Measurements from ENCODE around the gene BPIFB4. TPM values are rescaled to one million over a fixed set of nuclear protein-coding genes. Genes with fewer than 3 reads are reported as not detected.

BPIFB4 gene
- total and polyA plus RNA-seq, 9 of the 15 experiments (the other 6 are each of a cell fraction or from before 2014, with no cell fraction given): not detected

DNA sequence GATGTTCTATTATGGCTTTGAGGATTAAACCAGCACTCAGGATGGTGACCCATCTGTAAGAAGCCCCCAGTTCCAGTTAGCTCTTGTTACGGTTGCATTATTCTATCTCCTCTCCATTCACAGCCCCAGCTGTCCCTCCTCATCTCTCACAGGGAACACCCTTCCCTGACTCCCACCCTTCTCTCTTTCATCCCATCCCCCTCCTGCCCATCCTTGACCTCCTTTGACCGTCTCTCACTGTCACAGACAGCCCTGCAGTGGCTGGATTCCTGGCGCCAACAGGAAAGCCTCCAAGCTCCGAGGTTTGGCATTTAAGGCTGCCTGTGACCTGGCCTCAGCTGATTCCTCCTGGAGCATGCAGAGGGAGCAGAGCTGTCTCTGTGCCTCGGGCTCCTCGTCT, 4.2 kb upstream of the BPIFB4 start:
- ChIA-PET CTCF (ENCODE audit: low intra/inter-chr PET ratio) (no interaction called here), POLR2A (interaction anchor here (0.8 to 0.9 kb wide), 2 partner anchors 10 to 138 kb away, joined by 3 read pairs; no protein-coding TSS in a partner anchor)
- peaks cover 5 to 16% of the 10 kb centered on the region in 2 experiments; a peak in 4 of 5 replicates for H3K27me3 ChIP-seq (ENCODE audit: control insufficient read depth in 2 of 2, insufficient read depth in 2 of 2, low read length in 2 of 2)
- WGBS (ENCODE audit: insufficient coverage, low coverage, missing lambda C conversion rate): 2% methylated on average over 6 of the region's 6 CpGs
- H3K4me1 ChIP-seq (replicated peaks in 1 of 2; ENCODE audit: control insufficient read depth in 2 of 2, insufficient read depth in 2 of 2, low read length in 2 of 2): no peaks in the 10 kb centered on the region
- H3K4me2 ChIP-seq (ENCODE audit: insufficient read depth, low read length): no peak overlapping the region
- no peak overlapping the region for H2AFZ ChIP-seq (ENCODE audit: low read depth, low read length)
- H3K9me3 ChIP-seq (replicated peaks; ENCODE audit: control insufficient read depth, insufficient read depth, low read depth, low read length): no peaks in the 10 kb centered on the region
- TF ChIP-seq, protein P1, sequence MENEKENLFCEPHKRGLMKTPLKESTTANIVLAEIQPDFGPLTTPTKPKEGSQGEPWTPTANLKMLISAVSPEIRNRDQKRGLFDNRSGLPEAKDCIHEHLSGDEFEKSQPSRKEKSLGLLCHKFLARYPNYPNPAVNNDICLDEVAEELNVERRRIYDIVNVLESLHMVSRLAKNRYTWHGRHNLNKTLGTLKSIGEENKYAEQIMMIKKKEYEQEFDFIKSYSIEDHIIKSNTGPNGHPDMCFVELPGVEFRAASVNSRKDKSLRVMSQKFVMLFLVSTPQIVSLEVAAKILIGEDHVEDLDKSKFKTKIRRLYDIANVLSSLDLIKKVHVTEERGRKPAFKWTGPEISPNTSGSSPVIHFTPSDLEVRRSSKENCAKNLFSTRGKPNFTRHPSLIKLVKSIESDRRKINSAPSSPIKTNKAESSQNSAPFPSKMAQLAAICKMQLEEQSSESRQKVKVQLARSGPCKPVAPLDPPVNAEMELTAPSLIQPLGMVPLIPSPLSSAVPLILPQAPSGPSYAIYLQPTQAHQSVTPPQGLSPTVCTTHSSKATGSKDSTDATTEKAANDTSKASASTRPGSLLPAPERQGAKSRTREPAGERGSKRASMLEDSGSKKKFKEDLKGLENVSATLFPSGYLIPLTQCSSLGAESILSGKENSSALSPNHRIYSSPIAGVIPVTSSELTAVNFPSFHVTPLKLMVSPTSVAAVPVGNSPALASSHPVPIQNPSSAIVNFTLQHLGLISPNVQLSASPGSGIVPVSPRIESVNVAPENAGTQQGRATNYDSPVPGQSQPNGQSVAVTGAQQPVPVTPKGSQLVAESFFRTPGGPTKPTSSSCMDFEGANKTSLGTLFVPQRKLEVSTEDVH (IDR thresholded peaks at IDR 0.05; ENCODE audit: low read depth, partially characterized antibody): no peak
- TF ChIP-seq, protein P2, sequence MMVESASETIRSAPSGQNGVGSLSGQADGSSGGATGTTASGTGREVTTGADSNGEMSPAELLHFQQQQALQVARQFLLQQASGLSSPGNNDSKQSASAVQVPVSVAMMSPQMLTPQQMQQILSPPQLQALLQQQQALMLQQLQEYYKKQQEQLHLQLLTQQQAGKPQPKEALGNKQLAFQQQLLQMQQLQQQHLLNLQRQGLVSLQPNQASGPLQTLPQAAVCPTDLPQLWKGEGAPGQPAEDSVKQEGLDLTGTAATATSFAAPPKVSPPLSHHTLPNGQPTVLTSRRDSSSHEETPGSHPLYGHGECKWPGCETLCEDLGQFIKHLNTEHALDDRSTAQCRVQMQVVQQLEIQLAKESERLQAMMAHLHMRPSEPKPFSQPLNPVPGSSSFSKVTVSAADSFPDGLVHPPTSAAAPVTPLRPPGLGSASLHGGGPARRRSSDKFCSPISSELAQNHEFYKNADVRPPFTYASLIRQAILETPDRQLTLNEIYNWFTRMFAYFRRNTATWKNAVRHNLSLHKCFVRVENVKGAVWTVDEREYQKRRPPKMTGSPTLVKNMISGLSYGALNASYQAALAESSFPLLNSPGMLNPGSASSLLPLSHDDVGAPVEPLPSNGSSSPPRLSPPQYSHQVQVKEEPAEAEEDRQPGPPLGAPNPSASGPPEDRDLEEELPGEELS (CRISPR knock-in tag; IDR thresholded peaks at IDR 0.05; ENCODE audit: borderline replicate concordance): no peak
- no peak for TF ChIP-seq ZEB2 (IDR thresholded peaks at IDR 0.05)
- TF ChIP-seq SMAD4 (CRISPR knock-in tag; conservative IDR thresholded peaks at IDR 0.05): no peak
- no peak for TF ChIP-seq FOXA1 (IDR thresholded peaks at IDR 0.05; ENCODE audit: borderline replicate concordance)
- TF ChIP-seq CLOCK (CRISPR knock-in tag; IDR thresholded peaks at IDR 0.05; ENCODE audit: borderline replicate concordance): no peak
- TF ChIP-seq KLF1 (tag; IDR thresholded peaks at IDR 0.05): no peak
- no peak for TF ChIP-seq SRSF1 (IDR thresholded peaks at IDR 0.05; ENCODE audit: low read depth, low read length)
- no peak overlapping the region for H3K4me3 ChIP-seq
- H3K36me3 ChIP-seq (ENCODE audit: control insufficient read depth, insufficient read depth, low read length): no peaks in the 10 kb centered on the region
- in situ Hi-C loops (cut with MboI): no loop called here
- H3K9me1 ChIP-seq (ENCODE audit: control insufficient read depth, insufficient read depth, low read length): no peaks in the 10 kb centered on the region
- BruUV-seq (replicated peaks): no TSS peak
- FAIRE-seq (no peak), ATAC-seq (no peak), DNase-seq (ENCODE audit: extremely low read depth in 1 of 4, low spot score in 3 of 4) (no peak)
- no peaks in the 10 kb centered on the region for H3K79me2 ChIP-seq (ENCODE audit: control insufficient read depth, insufficient read depth, low read length)
- H3K9ac ChIP-seq (ENCODE audit: insufficient read depth in 1 of 2, low read depth in 2 of 2, low read length in 2 of 2): peak overlapping the region in 1 of 2 experiments; percentile 46; a peak in 1 of 4 replicates
- intact Hi-C loops (cut with micrococcal nuclease): no loop called here
- H4K20me1 ChIP-seq (replicated peaks; ENCODE audit: control insufficient read depth, insufficient read depth, low read length): no peaks in the 10 kb centered on the region
- no peak overlapping the region for H3K27ac ChIP-seq (ENCODE audit: extremely low read depth, low read depth, low read length)

Data from K562 (cell line).